ENCODE measurements around the gene C13orf46. TPM values are rescaled to one million over a fixed set of nuclear protein-coding genes. Genes with fewer than 3 reads are reported as not detected.

C13orf46 gene
- total RNA-seq, 1 donor from 2014 or later, result 11.8 TPM

- DNase-seq (ENCODE audit: low spot score), result no peak
Measured at GRCh38 chr13:113907635-113908617, 66.0 kb downstream of the C13orf46 start.

- no peak for DNase-seq (ENCODE audit: low spot score)
Measured at GRCh38 chr13:113906571-113906970, 67.3 kb downstream of the C13orf46 start.

- DNase-seq (ENCODE audit: low spot score), result no peak
Measured at GRCh38 chr13:113905942-113906341, 67.9 kb downstream of the C13orf46 start.

GRCh38 chr13:113905018-113905417 is 68.9 kb downstream of the C13orf46 start:
- DNase-seq (ENCODE audit: low spot score), result no peak

- peak; percentile 65 for DNase-seq (ENCODE audit: low spot score)
Measured at GRCh38 chr13:113904411-113904810, 69.5 kb downstream of the C13orf46 start.

- no peak for DNase-seq (ENCODE audit: low spot score)
Measured at GRCh38 chr13:113903912-113904311, 70.0 kb downstream of the C13orf46 start.

Other genes starting within 250 kb of the C13orf46 start
- 17.0 TPM for gene TMEM255B, start 214.8 kb downstream of the C13orf46 start, total RNA-seq
- 118 TPM for gene GAS6, start 110.0 kb downstream of the C13orf46 start, total RNA-seq
- gene RASA3, start 158.5 kb upstream of the C13orf46 start, total RNA-seq, result 11.7 TPM
- gene CFAP97D2, start 205.2 kb upstream of the C13orf46 start, total RNA-seq, result not detected

All from mucosa of gallbladder (tissue), 1 donor.